GM19468 (cell line): ENCODE results near the gene PCSK1N.
A peak's percentile ranks its signal among the peaks of the same experiment; 100 is the strongest.
"Not testable (repeated sequence)": the region's sequence is repeated elsewhere in the genome, so short reads cannot be mapped to it uniquely, and the experiment has no call there.

Experiments
- ATAC-seq: cut with Tn5 transposase; IDR thresholded peaks from one replicate; pipeline ENCODE4 v1.9.1; 2021; ENCODE audit warnings: mild to moderate bottlenecking, moderate library complexity, moderate number of reproducible peaks; ENCODE audit not compliant: unreplicated experiment; ENCODE audit errors: extremely low read depth

PCSK1N gene

GRCh38 chrX:48824066-48824465 lies 11.3 kb downstream of the PCSK1N start:
- ATAC-seq, result no peak

- ATAC-seq, result no peak
Observed at GRCh38 chrX:48823053-48823452, 12.4 kb downstream of the PCSK1N start.

GRCh38 chrX:48819394-48819793 lies 16.0 kb downstream of the PCSK1N start:
- not testable (repeated sequence) for ATAC-seq

GRCh38 chrX:48818866-48819265 lies 16.5 kb downstream of the PCSK1N start:
- no peak for ATAC-seq

GRCh38 chrX:48818098-48818497 lies 17.3 kb downstream of the PCSK1N start:
- ATAC-seq, result no peak

- ATAC-seq, result no peak
Observed at GRCh38 chrX:48816014-48816810, 19.2 kb downstream of the PCSK1N start.

- ATAC-seq, result no peak
Observed at GRCh38 chrX:48815266-48815665, 20.1 kb downstream of the PCSK1N start.

- ATAC-seq, result no peak
Observed at GRCh38 chrX:48814722-48815121, 20.7 kb downstream of the PCSK1N start.

GRCh38 chrX:48813644-48814043 lies 21.8 kb downstream of the PCSK1N start:
- no peak for ATAC-seq

GRCh38 chrX:48806081-48806480 lies 29.3 kb downstream of the PCSK1N start:
- ATAC-seq, result no peak

GRCh38 chrX:48802905-48803200 lies 32.6 kb downstream of the PCSK1N start:
- no peak for ATAC-seq

GRCh38 chrX:48802089-48802904 lies 33.1 kb downstream of the PCSK1N start:
- peak; percentile 14 for ATAC-seq

GRCh38 chrX:48801280-48802088 lies 33.9 kb downstream of the PCSK1N start, which contains the start of gene HDAC6:
Gene HDAC6 (plus strand): TSS chrX:48802067. CDS start chrX:48802693, 626 bp downstream.
- ATAC-seq, result peak; percentile 70

GRCh38 chrX:48800574-48801279 lies 34.7 kb downstream of the PCSK1N start:
- ATAC-seq, result no peak

GRCh38 chrX:48798318-48798717 lies 37.1 kb downstream of the PCSK1N start:
- ATAC-seq, result no peak

- ATAC-seq, result no peak
Observed at GRCh38 chrX:48794911-48795515, 40.4 kb downstream of the PCSK1N start.

GRCh38 chrX:48794340-48794910 lies 41.0 kb downstream of the PCSK1N start:
- no peak for ATAC-seq

- no peak for ATAC-seq
Observed at GRCh38 chrX:48793935-48794334, 41.5 kb downstream of the PCSK1N start.

GRCh38 chrX:48792219-48792618 lies 43.2 kb downstream of the PCSK1N start:
- no peak for ATAC-seq
